GM12878 (cell line): ENCODE measurements around the gene EIF3B. TPM values are rescaled to one million over a fixed set of nuclear protein-coding genes. Genes with fewer than 3 reads are reported as not detected.
A peak's percentile ranks its signal among the peaks of the same experiment; 100 is the strongest.

Source experiments
- BCL11A ChIP-seq: IDR thresholded peaks from 2 replicates; pipeline ENCODE4 v1.6.1; 2011; ENCODE audit warnings: low read depth, low read length
- GABPA ChIP-seq: IDR thresholded peaks from 2 replicates; pipeline ENCODE4 v1.6.1; 2014; ENCODE audit warnings: antibody characterized with exemption, low read depth, mild to moderate bottlenecking, inconsistent platforms
- MEF2B ChIP-seq: fragments of 450-650 bp; IDR thresholded peaks from 2 replicates; pipeline ENCODE4 v1.6.1; 2018; ENCODE audit warnings: mild to moderate bottlenecking, moderate library complexity; ENCODE audit not compliant: partially characterized antibody, poor library complexity, severe bottlenecking
- MXI1 ChIP-seq: fragments of 150-350 bp; IDR thresholded peaks from 2 replicates; pipeline ENCODE4 v1.6.1; 2011; ENCODE audit warnings: low read depth, mild to moderate bottlenecking, inconsistent platforms, low read length, improper control_type of control experiment
- NR2F1 ChIP-seq: fragments of 450-650 bp; conservative IDR thresholded peaks from 2 replicates; pipeline ENCODE4 v1.6.1; 2017; ENCODE audit warnings: mild to moderate bottlenecking
- POLR2AphosphoS5 ChIP-seq: IDR thresholded peaks from 2 replicates; pipeline ENCODE4 v1.6.1; 2011; ENCODE audit warnings: mild to moderate bottlenecking, low read length, inconsistent platforms
- RELB ChIP-seq: fragments of 450-650 bp; IDR thresholded peaks from 2 replicates; pipeline ENCODE4 v1.6.1; 2017; ENCODE audit warnings: low read depth, mild to moderate bottlenecking, moderate library complexity
- SIN3A ChIP-seq: IDR thresholded peaks from 2 replicates; pipeline ENCODE4 v1.6.1; 2012; ENCODE audit warnings: low read depth, low read length, improper control_type of control experiment
- polyA plus RNA-seq, 11 experiments: library from polyadenylated mRNA; depleted of rRNA in 4 of 11; unstranded in 6 of 11; stranded (reverse) in 5 of 11; fragments of >200 nt; fragmentation: Nextera tagmentation in 4 of 11; fragmentation: Illumina TruSeq in 1 of 11; extraction: Ambion mirVana in 4 of 11; extraction: Trizol in 1 of 11; gene quantifications; 1 replicate in 1 of 11; 2 replicates in 10 of 11; pipeline versions ENCODE4 v1.2.1 to v1.2.3, GENCODE V29; 2011 to 2016; ENCODE audit warnings: inconsistent platforms in 2 of 11, missing spikeins in 2 of 11, low read depth in 1 of 11
- total RNA-seq, 4 experiments: library from RNA; depleted of rRNA in 3 of 4; stranded (reverse); fragments of >200 nt in 3 of 4; fragmentation: Illumina TruSeq in 1 of 4; extraction: Trizol in 1 of 4; gene quantifications; 2 replicates each; pipeline versions ENCODE4 v1.2.1 to v1.2.3, GENCODE V29; 2013 to 2021
- TF ChIP-seq, protein P1 (sequence below): fragments of 450-650 bp; IDR thresholded peaks from 2 replicates; pipeline ENCODE4 v1.6.1; 2016; ENCODE audit warnings: mild to moderate bottlenecking

The EIF3B gene
- total and polyA plus RNA-seq, 10 of the 15 experiments (the other 5 are each of a cell fraction or from before 2014, with no cell fraction given), result 17.6 to 275 (median 153) TPM

- TF ChIP-seq SIN3A (0 out of 2 replicates have a peak, but pooled peaks have one; percentile 12), GABPA (no peak), MEF2B (no peak), RELB (0 out of 2 replicates have a peak, but pooled peaks have one; percentile 15), BCL11A (no peak), POLR2AphosphoS5 (0 out of 2 replicates have a peak, but pooled peaks have one; percentile 3), NR2F1 (no peak), MXI1 (no peak)
- TF ChIP-seq, protein P1, sequence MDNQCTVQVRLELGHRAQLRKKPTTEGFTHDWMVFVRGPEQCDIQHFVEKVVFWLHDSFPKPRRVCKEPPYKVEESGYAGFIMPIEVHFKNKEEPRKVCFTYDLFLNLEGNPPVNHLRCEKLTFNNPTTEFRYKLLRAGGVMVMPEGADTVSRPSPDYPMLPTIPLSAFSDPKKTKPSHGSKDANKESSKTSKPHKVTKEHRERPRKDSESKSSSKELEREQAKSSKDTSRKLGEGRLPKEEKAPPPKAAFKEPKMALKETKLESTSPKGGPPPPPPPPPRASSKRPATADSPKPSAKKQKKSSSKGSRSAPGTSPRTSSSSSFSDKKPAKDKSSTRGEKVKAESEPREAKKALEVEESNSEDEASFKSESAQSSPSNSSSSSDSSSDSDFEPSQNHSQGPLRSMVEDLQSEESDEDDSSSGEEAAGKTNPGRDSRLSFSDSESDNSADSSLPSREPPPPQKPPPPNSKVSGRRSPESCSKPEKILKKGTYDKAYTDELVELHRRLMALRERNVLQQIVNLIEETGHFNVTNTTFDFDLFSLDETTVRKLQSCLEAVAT, result peak; percentile 10; the same call in 1 of the 2 replicates
Observed at GRCh38 chr7:2313450-2314208, 41.0 kb upstream of the EIF3B start (continued).
